Endodermal cell (in vitro differentiated cells): ENCODE results near the gene PDK3. TPM values are rescaled to one million over a fixed set of nuclear protein-coding genes. Genes with fewer than 3 reads are reported as not detected.

ENCODE experiments used
- DNase-seq: peaks from one replicate; pipeline ENCODE4 v3.0.0-alpha.2; 2017
- H3K27ac ChIP-seq: 2 replicates; pipeline ENCODE4 v1.5.1; 2013; ENCODE audit warnings: mild to moderate bottlenecking, low read depth, low read length, moderate library complexity
- H3K27me3 ChIP-seq: 2 replicates; pipeline ENCODE4 v1.6.1; 2013; ENCODE audit warnings: mild to moderate bottlenecking, low read length, moderate library complexity; ENCODE audit not compliant: insufficient read depth, control insufficient read depth, poor library complexity, severe bottlenecking
- H3K36me3 ChIP-seq: 2 replicates; pipeline ENCODE4 v1.7.0; 2013; ENCODE audit warnings: mild to moderate bottlenecking, low read length, moderate library complexity; ENCODE audit not compliant: control insufficient read depth, insufficient read depth
- H3K4me1 ChIP-seq: one replicate; pipeline ENCODE4 v1.7.0; 2013; ENCODE audit warnings: low read length; ENCODE audit not compliant: control insufficient read depth, insufficient read depth
- H3K4me3 ChIP-seq: 2 replicates; pipeline ENCODE4 v1.5.1; 2013; ENCODE audit warnings: mild to moderate bottlenecking, low read length, moderate library complexity
- H3K9ac ChIP-seq: 2 replicates; pipeline ENCODE4 v1.6.1; 2013; ENCODE audit warnings: mild to moderate bottlenecking, low read length, moderate library complexity; ENCODE audit not compliant: poor library complexity, severe bottlenecking; ENCODE audit errors: extremely low read depth
- H3K9me3 ChIP-seq: 2 replicates; pipeline ENCODE4 v1.6.1; 2013; ENCODE audit warnings: mild to moderate bottlenecking, low read length, moderate library complexity; ENCODE audit not compliant: control insufficient read depth
- H3K27ac Mint-ChIP-seq: 2 replicates; pipeline ENCODE4 v1.8.0; 2020; ENCODE audit warnings: mixed read lengths
- H3K27me3 Mint-ChIP-seq: 2 replicates; pipeline ENCODE4 v1.8.0; 2021; ENCODE audit warnings: mild to moderate bottlenecking, mixed read lengths; ENCODE audit not compliant: insufficient read depth
- H3K36me3 Mint-ChIP-seq: 2 replicates; pipeline ENCODE4 v1.8.0; 2020; ENCODE audit warnings: low read depth, mixed read lengths
- H3K4me1 Mint-ChIP-seq: 2 replicates; pipeline ENCODE4 v1.8.0; 2020; ENCODE audit warnings: mixed read lengths
- H3K4me3 Mint-ChIP-seq: 2 replicates; pipeline ENCODE4 v1.8.0; 2020; ENCODE audit warnings: mild to moderate bottlenecking, moderate library complexity, mixed read lengths
- H3K9me3 Mint-ChIP-seq: 2 replicates; pipeline ENCODE4 v1.8.0; 2020; ENCODE audit warnings: mild to moderate bottlenecking, mixed read lengths
- CTCF ChIP-seq: fragments of 200-600 bp; sonication (generic); conservative IDR thresholded peaks from 2 replicates; pipeline ENCODE4 v1.5.0; 2021; ENCODE audit warnings: antibody characterized with exemption, mild to moderate bottlenecking
- WGBS, 2 experiments: methylation state at CpG; one replicate each; pipeline versions ENCODE4 v1.1.5 to v1.1.7; 2013; ENCODE audit warnings: missing lambda C conversion rate in 2 of 2, mixed read lengths in 1 of 2; ENCODE audit not compliant: insufficient coverage in 1 of 2, insufficient read length in 1 of 2; 5-methylcytosine and 5-hydroxymethylcytosine counted together
- total RNA-seq, 2 donors: library from RNA; stranded (reverse); fragmentation: NEBNext Ultra II Directional in 1 of 2; extraction: Animal tissue kit (Norgen Biotek cat#: 25700) in 1 of 2; gene quantifications; 2 replicates in 1 of 2; 3 replicates in 1 of 2; pipeline ENCODE4 v1.2.1, GENCODE V29; 2021

The PDK3 gene
- total RNA-seq, 2 donors from 2014 or later = 14.9 to 21.9 TPM

GRCh38 chrX:24471808-24472207 is 6.7 kb downstream of the PDK3 start:
- Mint-ChIP-seq H3K4me3 (no peak overlapping the region), H3K27ac (no peak overlapping the region), H3K4me1 (peaks cover 18% of the 10 kb centered on the region), H3K27me3 (no peaks in the 10 kb centered on the region), H3K36me3 (no peaks in the 10 kb centered on the region), H3K9me3 (no peaks in the 10 kb centered on the region)
- Histone ChIP-seq H3K36me3 (no peaks in the 10 kb centered on the region), H3K9me3 (no peaks in the 10 kb centered on the region), H3K4me1 (peaks cover 3% of the 10 kb centered on the region), H3K9ac (no peak overlapping the region), H3K4me3 (no peak overlapping the region), H3K27me3 (no peaks in the 10 kb centered on the region), H3K27ac (no peak overlapping the region)
- no peak for DNase-seq
- 80% methylated on average over 1 of the region's 2 CpGs; no CpG with 5 or more reads in 1 of the 2 experiments for WGBS, 2 experiments
- no peak for TF ChIP-seq CTCF

- H3K27me3 ChIP-seq = no peaks in the 10 kb centered on the region
- H3K4me1 ChIP-seq = peaks cover 3% of the 10 kb centered on the region
- H3K36me3 ChIP-seq = no peaks in the 10 kb centered on the region
- H3K4me3 Mint-ChIP-seq = no peak overlapping the region
- WGBS, 2 experiments = 86 to 91% methylated on average over 2 to 6 of the region's 6 CpGs
- peaks cover 28% of the 10 kb centered on the region for H3K4me1 Mint-ChIP-seq
- TF ChIP-seq CTCF = no peak
- H3K27ac ChIP-seq = no peak overlapping the region
- H3K9me3 ChIP-seq = no peaks in the 10 kb centered on the region
- no peak for DNase-seq
- H3K36me3 Mint-ChIP-seq = no peaks in the 10 kb centered on the region
- no peak overlapping the region for H3K4me3 ChIP-seq
- H3K27me3 Mint-ChIP-seq = no peaks in the 10 kb centered on the region
- H3K9ac ChIP-seq = no peak overlapping the region
- peak overlapping the region; percentile 87 for H3K27ac Mint-ChIP-seq
- no peaks in the 10 kb centered on the region for H3K9me3 Mint-ChIP-seq
These were observed 10.4 kb downstream of the PDK3 start for GRCh38 chrX:24475480-24475879.

- Histone ChIP-seq H3K27ac (no peak overlapping the region), H3K4me1 (peaks cover 3% of the 10 kb centered on the region), H3K27me3 (no peaks in the 10 kb centered on the region), H3K9me3 (no peaks in the 10 kb centered on the region), H3K9ac (no peak overlapping the region), H3K36me3 (no peaks in the 10 kb centered on the region), H3K4me3 (no peak overlapping the region)
- TF ChIP-seq CTCF = no peak
- Mint-ChIP-seq H3K36me3 (peaks cover 3% of the 10 kb centered on the region), H3K4me1 (peaks cover 28% of the 10 kb centered on the region), H3K27me3 (no peaks in the 10 kb centered on the region), H3K4me3 (no peak overlapping the region), H3K27ac (no peak overlapping the region), H3K9me3 (peaks cover 6% of the 10 kb centered on the region)
- no peak for DNase-seq
- WGBS, 2 experiments = 98 to 100% methylated on average over 1 to 4 of the region's 4 CpGs
These were observed 13.4 kb downstream of the PDK3 start for GRCh38 chrX:24478509-24478908.
